ENCODE data around the gene SMIM24. TPM values are rescaled to one million over a fixed set of nuclear protein-coding genes. Genes with fewer than 3 reads are reported as not detected.

Gene SMIM24
- total and polyA plus RNA-seq, 10 of the 15 experiments (the other 5 are each of a cell fraction or from before 2014, with no cell fraction given) = 0.14 to 0.44 (median 0.23) TPM; not detected in 4

DNA sequence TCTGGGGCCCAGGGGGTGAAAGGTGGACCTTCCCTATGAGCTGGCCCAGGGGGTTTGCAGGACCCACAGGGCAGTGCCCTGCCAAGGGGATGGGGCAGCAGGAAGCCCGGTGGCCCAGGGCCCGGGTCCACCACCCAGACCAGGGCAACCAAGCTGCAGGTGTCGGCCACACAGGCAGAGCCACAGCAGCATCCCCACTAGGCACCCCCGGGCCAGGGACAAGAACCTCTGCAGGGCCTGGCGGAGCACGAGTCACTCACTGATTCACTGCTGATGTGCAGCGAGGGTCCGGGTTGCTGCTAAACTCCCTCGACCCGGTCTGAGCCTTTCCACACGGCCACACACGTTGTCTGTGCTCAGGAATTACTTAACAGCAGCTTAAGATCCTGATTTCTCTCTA lies 34.6 kb upstream of the SMIM24 start:
- Histone ChIP-seq H3K36me3 (ENCODE audit: control insufficient read depth in 2 of 2, insufficient read depth in 2 of 2, low read length in 1 of 2) (peaks cover 3 to 7% of the 10 kb centered on the region in 2 experiments; a peak in 2 of 4 replicates), H4K20me1 (ENCODE audit: control insufficient read depth, insufficient read depth) (no peaks in the 10 kb centered on the region), H3K27ac (ENCODE audit: control insufficient read depth, insufficient read depth) (no peak overlapping the region), H3K79me2 (ENCODE audit: control insufficient read depth, insufficient read depth, low read length) (peaks cover 19% of the 10 kb centered on the region), H3K4me1 (ENCODE audit: control insufficient read depth, insufficient read depth, low read length) (peaks cover 4% of the 10 kb centered on the region; the same call in 1 of the 2 replicates), H3K4me3 (no peak overlapping the region), H3K9ac (ENCODE audit: control insufficient read depth, insufficient read depth, low read length) (no peak overlapping the region), H2AFZ (ENCODE audit: control insufficient read depth, low read depth, low read length) (no peak overlapping the region), H3K9me3 (replicated peaks; ENCODE audit: control insufficient read depth, insufficient read depth, low read length) (no peaks in the 10 kb centered on the region), H3K27me3 (replicated peaks in 1 of 2; ENCODE audit: control insufficient read depth in 2 of 2, insufficient read depth in 2 of 2, low read length in 1 of 2) (no peaks in the 10 kb centered on the region), H3K4me2 (ENCODE audit: control insufficient read depth, insufficient read depth) (no peak overlapping the region)
- TF ChIP-seq RUNX3 (IDR thresholded peaks at IDR 0.05; ENCODE audit: low read length) (no peak), STAT3 (IDR thresholded peaks at IDR 0.05; ENCODE audit: low read depth, low read length) (no peak), IKZF1 (conservative IDR thresholded peaks at IDR 0.05) (no peak), FOS (IDR thresholded peaks at IDR 0.05; ENCODE audit: borderline replicate concordance, extremely low read depth, insufficient read length) (no peak), FOXK2 (IDR thresholded peaks at IDR 0.05) (no peak), BHLHE40 (IDR thresholded peaks at IDR 0.05; ENCODE audit: borderline replicate concordance in 1 of 2, low read depth in 2 of 2, low read length in 1 of 2) (no peak)
- TF ChIP-seq, protein P1, sequence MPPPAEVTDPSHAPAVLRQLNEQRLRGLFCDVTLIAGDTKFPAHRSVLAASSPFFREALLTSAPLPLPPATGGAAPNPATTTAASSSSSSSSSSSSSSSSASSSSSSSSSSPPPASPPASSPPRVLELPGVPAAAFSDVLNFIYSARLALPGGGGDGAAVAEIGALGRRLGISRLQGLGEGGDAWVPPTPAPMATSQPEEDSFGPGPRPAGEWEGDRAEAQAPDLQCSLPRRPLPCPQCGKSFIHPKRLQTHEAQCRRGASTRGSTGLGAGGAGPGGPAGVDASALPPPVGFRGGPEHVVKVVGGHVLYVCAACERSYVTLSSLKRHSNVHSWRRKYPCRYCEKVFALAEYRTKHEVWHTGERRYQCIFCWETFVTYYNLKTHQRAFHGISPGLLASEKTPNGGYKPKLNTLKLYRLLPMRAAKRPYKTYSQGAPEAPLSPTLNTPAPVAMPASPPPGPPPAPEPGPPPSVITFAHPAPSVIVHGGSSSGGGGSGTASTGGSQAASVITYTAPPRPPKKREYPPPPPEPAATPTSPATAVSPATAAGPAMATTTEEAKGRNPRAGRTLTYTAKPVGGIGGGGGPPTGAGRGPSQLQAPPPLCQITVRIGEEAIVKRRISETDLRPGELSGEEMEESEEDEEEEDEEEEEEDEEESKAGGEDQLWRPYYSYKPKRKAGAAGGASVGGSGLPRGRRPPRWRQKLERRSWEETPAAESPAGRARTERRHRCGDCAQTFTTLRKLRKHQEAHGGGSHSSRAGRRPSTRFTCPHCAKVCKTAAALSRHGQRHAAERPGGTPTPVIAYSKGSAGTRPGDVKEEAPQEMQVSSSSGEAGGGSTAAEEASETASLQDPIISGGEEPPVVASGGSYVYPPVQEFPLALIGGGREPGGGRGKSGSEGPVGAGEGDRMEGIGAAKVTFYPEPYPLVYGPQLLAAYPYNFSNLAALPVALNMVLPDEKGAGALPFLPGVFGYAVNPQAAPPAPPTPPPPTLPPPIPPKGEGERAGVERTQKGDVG (CRISPR knock-in tag; IDR thresholded peaks at IDR 0.05) = no peak
- TF ChIP-seq, protein P2, sequence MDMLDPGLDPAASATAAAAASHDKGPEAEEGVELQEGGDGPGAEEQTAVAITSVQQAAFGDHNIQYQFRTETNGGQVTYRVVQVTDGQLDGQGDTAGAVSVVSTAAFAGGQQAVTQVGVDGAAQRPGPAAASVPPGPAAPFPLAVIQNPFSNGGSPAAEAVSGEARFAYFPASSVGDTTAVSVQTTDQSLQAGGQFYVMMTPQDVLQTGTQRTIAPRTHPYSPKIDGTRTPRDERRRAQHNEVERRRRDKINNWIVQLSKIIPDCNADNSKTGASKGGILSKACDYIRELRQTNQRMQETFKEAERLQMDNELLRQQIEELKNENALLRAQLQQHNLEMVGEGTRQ (IDR thresholded peaks at IDR 0.05; ENCODE audit: borderline replicate concordance, low read depth, low read length) = no peak
- TF ChIP-seq, protein P3, sequence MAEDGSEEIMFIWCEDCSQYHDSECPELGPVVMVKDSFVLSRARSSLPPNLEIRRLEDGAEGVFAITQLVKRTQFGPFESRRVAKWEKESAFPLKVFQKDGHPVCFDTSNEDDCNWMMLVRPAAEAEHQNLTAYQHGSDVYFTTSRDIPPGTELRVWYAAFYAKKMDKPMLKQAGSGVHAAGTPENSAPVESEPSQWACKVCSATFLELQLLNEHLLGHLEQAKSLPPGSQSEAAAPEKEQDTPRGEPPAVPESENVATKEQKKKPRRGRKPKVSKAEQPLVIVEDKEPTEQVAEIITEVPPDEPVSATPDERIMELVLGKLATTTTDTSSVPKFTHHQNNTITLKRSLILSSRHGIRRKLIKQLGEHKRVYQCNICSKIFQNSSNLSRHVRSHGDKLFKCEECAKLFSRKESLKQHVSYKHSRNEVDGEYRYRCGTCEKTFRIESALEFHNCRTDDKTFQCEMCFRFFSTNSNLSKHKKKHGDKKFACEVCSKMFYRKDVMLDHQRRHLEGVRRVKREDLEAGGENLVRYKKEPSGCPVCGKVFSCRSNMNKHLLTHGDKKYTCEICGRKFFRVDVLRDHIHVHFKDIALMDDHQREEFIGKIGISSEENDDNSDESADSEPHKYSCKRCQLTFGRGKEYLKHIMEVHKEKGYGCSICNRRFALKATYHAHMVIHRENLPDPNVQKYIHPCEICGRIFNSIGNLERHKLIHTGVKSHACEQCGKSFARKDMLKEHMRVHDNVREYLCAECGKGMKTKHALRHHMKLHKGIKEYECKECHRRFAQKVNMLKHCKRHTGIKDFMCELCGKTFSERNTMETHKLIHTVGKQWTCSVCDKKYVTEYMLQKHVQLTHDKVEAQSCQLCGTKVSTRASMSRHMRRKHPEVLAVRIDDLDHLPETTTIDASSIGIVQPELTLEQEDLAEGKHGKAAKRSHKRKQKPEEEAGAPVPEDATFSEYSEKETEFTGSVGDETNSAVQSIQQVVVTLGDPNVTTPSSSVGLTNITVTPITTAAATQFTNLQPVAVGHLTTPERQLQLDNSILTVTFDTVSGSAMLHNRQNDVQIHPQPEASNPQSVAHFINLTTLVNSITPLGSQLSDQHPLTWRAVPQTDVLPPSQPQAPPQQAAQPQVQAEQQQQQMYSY (CRISPR knock-in tag; IDR thresholded peaks at IDR 0.05) = no peak
- FAIRE-seq (no peak), ATAC-seq (no peak), DNase-seq (ENCODE audit: low read depth, low spot score) (no peak)
- RAD21 ChIA-PET (ENCODE audit: unreplicated experiment) = no interaction called here
- intact Hi-C loops (cut with micrococcal nuclease; ENCODE audit: unreplicated experiment) (no loop called here), in situ Hi-C loops (cut with MboI) (no loop called here)
- WGBS (ENCODE audit: insufficient coverage, insufficient replicate concordance, low lambda C conversion rate, missing lambda C conversion rate) = 88% methylated on average over 12 of the region's 12 CpGs
- no TSS peak for BruUV-seq (replicated peaks)
- CTCF ChIA-PET = no interaction called here
- POLR2A ChIA-PET = interaction anchor here (0.6 kb wide), 1 partner anchor 9 kb away, joined by 4 read pairs; the partner anchor contains the start of gene FZR1
- SMC1A ChIA-PET (ENCODE audit: uncharacterized antibody, unreplicated experiment) = no interaction called here
